ENCODE results near the gene SMARCAL1. TPM values are rescaled to one million over a fixed set of nuclear protein-coding genes. Genes with fewer than 3 reads are reported as not detected.
A peak's percentile ranks its signal among the peaks of the same experiment; 100 is the strongest.

The SMARCAL1 gene
- total RNA-seq, 2 donors from 2014 or later = 29.1 to 35.1 TPM

DNA sequence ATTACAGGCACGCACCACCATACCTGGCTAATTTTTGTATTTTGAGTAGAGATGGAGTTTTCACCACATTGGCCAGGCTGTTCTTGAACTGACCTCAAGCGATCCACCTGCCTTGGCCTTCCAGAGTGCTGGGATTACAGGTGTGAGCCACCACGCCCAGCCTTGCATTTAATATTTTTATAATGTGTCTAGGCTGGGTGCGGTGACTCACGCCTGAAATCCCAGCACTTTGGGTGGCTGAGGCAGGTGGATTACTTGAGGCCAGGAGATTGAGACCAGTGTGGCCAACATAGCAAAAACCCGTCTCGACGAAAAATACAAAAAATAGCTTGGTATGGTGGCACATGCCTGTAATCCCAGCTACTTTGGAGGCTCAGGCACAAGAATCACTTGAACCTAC is 89.6 kb downstream of the SMARCAL1 start:
- Mint-ChIP-seq H3K27me3 (ENCODE audit: insufficient read depth) (no peaks in the 10 kb centered on the region), H3K4me3 (peak overlapping the region; percentile 99), H3K36me3 (ENCODE audit: low read depth) (peaks cover 72% of the 10 kb centered on the region), H3K4me1 (peaks cover 34% of the 10 kb centered on the region), H3K9me3 (no peaks in the 10 kb centered on the region), H3K27ac (peak overlapping the region; percentile 39)
- Histone ChIP-seq H3K27me3 (ENCODE audit: control insufficient read depth, insufficient read depth, low read length, poor library complexity, severe bottlenecking) (no peaks in the 10 kb centered on the region), H3K4me3 (ENCODE audit: low read length) (peak overlapping the region; percentile 99), H3K27ac (ENCODE audit: low read depth, low read length) (no peak overlapping the region), H3K9me3 (ENCODE audit: control insufficient read depth, low read length) (no peaks in the 10 kb centered on the region), H3K36me3 (ENCODE audit: control insufficient read depth, insufficient read depth, low read length) (peaks cover 62% of the 10 kb centered on the region), H3K9ac (ENCODE audit: extremely low read depth, low read length, poor library complexity, severe bottlenecking) (no peak overlapping the region), H3K4me1 (ENCODE audit: control insufficient read depth, insufficient read depth, low read length) (no peaks in the 10 kb centered on the region)
- DNase-seq = no peak
- TF ChIP-seq, protein P1, sequence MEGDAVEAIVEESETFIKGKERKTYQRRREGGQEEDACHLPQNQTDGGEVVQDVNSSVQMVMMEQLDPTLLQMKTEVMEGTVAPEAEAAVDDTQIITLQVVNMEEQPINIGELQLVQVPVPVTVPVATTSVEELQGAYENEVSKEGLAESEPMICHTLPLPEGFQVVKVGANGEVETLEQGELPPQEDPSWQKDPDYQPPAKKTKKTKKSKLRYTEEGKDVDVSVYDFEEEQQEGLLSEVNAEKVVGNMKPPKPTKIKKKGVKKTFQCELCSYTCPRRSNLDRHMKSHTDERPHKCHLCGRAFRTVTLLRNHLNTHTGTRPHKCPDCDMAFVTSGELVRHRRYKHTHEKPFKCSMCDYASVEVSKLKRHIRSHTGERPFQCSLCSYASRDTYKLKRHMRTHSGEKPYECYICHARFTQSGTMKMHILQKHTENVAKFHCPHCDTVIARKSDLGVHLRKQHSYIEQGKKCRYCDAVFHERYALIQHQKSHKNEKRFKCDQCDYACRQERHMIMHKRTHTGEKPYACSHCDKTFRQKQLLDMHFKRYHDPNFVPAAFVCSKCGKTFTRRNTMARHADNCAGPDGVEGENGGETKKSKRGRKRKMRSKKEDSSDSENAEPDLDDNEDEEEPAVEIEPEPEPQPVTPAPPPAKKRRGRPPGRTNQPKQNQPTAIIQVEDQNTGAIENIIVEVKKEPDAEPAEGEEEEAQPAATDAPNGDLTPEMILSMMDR (conservative IDR thresholded peaks at IDR 0.05) = no peak
- WGBS, 2 experiments (ENCODE audit: insufficient coverage in 1 of 2, insufficient read length in 1 of 2) = 94 to 96% methylated on average over 8 of the region's 8 CpGs

DNA sequence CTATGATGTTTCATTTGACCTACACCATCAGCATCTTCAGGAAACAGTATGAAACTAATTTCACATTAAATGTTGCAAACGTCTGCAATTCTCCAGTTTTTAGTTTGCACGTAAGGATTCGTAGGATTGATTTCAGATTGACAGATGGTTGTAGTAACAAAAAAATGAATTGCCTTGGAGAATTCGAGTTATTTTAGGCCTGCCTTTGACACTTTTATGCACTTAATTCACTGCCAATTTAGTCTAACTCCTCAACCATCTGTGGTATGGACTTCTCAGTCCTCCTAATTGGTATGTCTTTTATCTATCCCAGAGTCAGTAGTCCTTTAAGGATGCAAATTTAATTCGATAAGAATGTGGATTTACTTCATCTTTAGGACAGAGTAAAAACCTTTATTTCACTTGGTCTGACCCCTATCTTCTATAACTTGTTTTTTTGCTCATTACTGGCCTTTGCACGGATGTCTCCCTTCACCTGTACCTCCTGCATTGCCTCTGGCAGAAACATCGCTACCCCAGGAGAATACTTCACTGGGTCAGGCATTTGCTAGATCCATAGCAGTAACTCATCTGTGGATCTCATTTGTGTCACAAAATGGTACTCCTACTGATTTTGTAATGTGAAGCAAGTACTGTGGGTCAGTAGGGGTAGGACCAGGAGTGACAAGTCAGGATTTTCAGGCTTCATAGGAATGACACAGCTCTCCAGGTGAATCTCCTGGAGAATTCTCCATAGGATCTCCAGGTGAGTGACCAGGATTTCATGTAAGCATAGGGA is 90.3 kb downstream of the SMARCAL1 start:
- WGBS, 2 experiments (ENCODE audit: insufficient coverage in 1 of 2, insufficient read length in 1 of 2) = 95 to 97% methylated on average over 3 to 7 of the region's 7 CpGs
- no peak overlapping the region for H3K27ac ChIP-seq (ENCODE audit: low read depth, low read length)
- DNase-seq = no peak
- H3K4me3 Mint-ChIP-seq = no peak overlapping the region
- TF ChIP-seq, protein P1 (conservative IDR thresholded peaks at IDR 0.05) = no peak
- H3K9me3 ChIP-seq (ENCODE audit: control insufficient read depth, low read length) = no peaks in the 10 kb centered on the region
- no peaks in the 10 kb centered on the region for H3K27me3 ChIP-seq (ENCODE audit: control insufficient read depth, insufficient read depth, low read length, poor library complexity, severe bottlenecking)
- H3K4me3 ChIP-seq (ENCODE audit: low read length) = peak overlapping the region; percentile 99
- peaks cover 72% of the 10 kb centered on the region for H3K36me3 Mint-ChIP-seq (ENCODE audit: low read depth)
- H3K36me3 ChIP-seq (ENCODE audit: control insufficient read depth, insufficient read depth, low read length) = peaks cover 62% of the 10 kb centered on the region
- no peak overlapping the region for H3K9ac ChIP-seq (ENCODE audit: extremely low read depth, low read length, poor library complexity, severe bottlenecking)
- peaks cover 32% of the 10 kb centered on the region for H3K4me1 Mint-ChIP-seq
- no peaks in the 10 kb centered on the region for H3K27me3 Mint-ChIP-seq (ENCODE audit: insufficient read depth)
- H3K9me3 Mint-ChIP-seq = no peaks in the 10 kb centered on the region
- H3K4me1 ChIP-seq (ENCODE audit: control insufficient read depth, insufficient read depth, low read length) = no peaks in the 10 kb centered on the region
- H3K27ac Mint-ChIP-seq = peak overlapping the region; percentile 29

DNA sequence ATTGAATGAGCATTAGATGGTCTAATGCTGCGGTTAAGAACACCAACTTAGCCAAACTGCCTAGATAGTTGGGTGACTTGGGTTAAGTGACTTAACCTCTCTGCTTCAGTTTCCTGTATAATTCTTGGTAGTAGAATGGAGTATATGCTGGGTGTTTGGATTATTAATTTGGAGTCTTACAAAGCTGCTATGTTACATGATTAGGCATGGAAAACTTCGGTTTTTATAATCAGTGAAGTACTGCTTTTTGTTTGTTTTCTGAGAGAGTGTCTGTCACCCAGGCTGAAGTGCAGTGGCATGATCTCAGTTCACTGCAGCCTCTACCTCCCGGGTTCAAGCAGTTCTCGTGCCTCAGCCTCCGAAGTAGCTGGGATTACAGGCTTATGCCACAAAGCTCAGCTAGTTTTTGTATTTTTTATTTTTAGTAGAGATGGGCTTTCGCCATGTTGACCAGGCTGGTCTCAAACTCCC is 90.9 kb downstream of the SMARCAL1 start:
- peaks cover 62% of the 10 kb centered on the region for H3K36me3 ChIP-seq (ENCODE audit: control insufficient read depth, insufficient read depth, low read length)

More for the DNA sequence above, 90.9 kb downstream of the SMARCAL1 start:
- Histone ChIP-seq H3K4me1 (ENCODE audit: control insufficient read depth, insufficient read depth, low read length) (no peaks in the 10 kb centered on the region), H3K9me3 (ENCODE audit: control insufficient read depth, low read length) (no peaks in the 10 kb centered on the region), H3K4me3 (ENCODE audit: low read length) (peak overlapping the region; percentile 99), H3K27me3 (ENCODE audit: control insufficient read depth, insufficient read depth, low read length, poor library complexity, severe bottlenecking) (no peaks in the 10 kb centered on the region), H3K9ac (ENCODE audit: extremely low read depth, low read length, poor library complexity, severe bottlenecking) (no peak overlapping the region), H3K27ac (ENCODE audit: low read depth, low read length) (no peak overlapping the region)
- Mint-ChIP-seq H3K27me3 (ENCODE audit: insufficient read depth) (no peaks in the 10 kb centered on the region), H3K4me3 (no peak overlapping the region), H3K27ac (no peak overlapping the region), H3K9me3 (no peaks in the 10 kb centered on the region), H3K36me3 (ENCODE audit: low read depth) (peaks cover 72% of the 10 kb centered on the region), H3K4me1 (peaks cover 27% of the 10 kb centered on the region)
- WGBS, 2 experiments (ENCODE audit: insufficient coverage in 1 of 2, insufficient read length in 1 of 2) = 88 to 93% methylated on average over 5 to 6 of the region's 6 CpGs
- no peak for DNase-seq
- TF ChIP-seq, protein P1 (conservative IDR thresholded peaks at IDR 0.05) = no peak

Measured in endodermal cell (in vitro differentiated cells).